Measurements from ENCODE around the gene GABBR1.

DNA sequence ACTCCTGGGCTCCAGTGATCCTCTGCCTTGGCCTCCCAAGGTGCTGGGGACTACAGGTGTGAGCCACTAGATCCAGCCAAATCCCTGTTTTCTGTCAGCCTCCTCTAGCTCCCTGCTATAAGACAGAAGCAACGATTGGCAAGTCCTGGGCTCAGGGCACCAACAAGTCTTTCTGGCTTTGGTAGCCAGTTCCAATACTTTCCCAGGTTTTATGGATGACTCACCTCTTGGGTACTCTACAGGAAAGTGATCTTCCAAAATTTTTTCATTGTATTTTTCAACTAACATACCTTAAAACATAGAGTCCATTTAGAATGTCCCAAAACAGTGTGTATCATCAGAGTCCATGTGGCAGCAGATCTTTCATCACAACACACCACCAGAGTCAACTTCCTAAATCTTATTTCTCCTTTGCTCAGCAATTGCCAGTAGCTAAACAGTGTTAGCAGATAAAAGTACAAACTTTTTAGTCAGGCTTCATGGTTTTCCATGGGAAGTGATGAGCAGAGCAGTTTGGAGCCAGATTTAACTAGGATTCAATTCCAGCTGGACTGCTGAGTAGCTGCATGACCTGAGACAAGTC lies 13.3 kb downstream of the GABBR1 start:
- no peak for TF ChIP-seq POLR2AphosphoS5 (IDR thresholded peaks at IDR 0.05; ENCODE audit: low read depth, low read length)
- TF ChIP-seq, protein P1, sequence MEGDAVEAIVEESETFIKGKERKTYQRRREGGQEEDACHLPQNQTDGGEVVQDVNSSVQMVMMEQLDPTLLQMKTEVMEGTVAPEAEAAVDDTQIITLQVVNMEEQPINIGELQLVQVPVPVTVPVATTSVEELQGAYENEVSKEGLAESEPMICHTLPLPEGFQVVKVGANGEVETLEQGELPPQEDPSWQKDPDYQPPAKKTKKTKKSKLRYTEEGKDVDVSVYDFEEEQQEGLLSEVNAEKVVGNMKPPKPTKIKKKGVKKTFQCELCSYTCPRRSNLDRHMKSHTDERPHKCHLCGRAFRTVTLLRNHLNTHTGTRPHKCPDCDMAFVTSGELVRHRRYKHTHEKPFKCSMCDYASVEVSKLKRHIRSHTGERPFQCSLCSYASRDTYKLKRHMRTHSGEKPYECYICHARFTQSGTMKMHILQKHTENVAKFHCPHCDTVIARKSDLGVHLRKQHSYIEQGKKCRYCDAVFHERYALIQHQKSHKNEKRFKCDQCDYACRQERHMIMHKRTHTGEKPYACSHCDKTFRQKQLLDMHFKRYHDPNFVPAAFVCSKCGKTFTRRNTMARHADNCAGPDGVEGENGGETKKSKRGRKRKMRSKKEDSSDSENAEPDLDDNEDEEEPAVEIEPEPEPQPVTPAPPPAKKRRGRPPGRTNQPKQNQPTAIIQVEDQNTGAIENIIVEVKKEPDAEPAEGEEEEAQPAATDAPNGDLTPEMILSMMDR (IDR thresholded peaks at IDR 0.05): no peak
- TF ChIP-seq, protein P2, sequence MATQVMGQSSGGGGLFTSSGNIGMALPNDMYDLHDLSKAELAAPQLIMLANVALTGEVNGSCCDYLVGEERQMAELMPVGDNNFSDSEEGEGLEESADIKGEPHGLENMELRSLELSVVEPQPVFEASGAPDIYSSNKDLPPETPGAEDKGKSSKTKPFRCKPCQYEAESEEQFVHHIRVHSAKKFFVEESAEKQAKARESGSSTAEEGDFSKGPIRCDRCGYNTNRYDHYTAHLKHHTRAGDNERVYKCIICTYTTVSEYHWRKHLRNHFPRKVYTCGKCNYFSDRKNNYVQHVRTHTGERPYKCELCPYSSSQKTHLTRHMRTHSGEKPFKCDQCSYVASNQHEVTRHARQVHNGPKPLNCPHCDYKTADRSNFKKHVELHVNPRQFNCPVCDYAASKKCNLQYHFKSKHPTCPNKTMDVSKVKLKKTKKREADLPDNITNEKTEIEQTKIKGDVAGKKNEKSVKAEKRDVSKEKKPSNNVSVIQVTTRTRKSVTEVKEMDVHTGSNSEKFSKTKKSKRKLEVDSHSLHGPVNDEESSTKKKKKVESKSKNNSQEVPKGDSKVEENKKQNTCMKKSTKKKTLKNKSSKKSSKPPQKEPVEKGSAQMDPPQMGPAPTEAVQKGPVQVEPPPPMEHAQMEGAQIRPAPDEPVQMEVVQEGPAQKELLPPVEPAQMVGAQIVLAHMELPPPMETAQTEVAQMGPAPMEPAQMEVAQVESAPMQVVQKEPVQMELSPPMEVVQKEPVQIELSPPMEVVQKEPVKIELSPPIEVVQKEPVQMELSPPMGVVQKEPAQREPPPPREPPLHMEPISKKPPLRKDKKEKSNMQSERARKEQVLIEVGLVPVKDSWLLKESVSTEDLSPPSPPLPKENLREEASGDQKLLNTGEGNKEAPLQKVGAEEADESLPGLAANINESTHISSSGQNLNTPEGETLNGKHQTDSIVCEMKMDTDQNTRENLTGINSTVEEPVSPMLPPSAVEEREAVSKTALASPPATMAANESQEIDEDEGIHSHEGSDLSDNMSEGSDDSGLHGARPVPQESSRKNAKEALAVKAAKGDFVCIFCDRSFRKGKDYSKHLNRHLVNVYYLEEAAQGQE (IDR thresholded peaks at IDR 0.05; ENCODE audit: insufficient read depth in 1 of 2, low read depth in 2 of 2, low read length in 1 of 2): no peak
- no peak for TF ChIP-seq TCF7L2 (IDR thresholded peaks at IDR 0.05; ENCODE audit: low read depth, low read length)
- TF ChIP-seq SIN3A (IDR thresholded peaks at IDR 0.05; ENCODE audit: borderline replicate concordance, insufficient read depth, low read depth, low read length): no peak
